GM19452 (cell line): ENCODE data around the gene NXPH4.

Experiments
- ATAC-seq: cut with Tn5 transposase; IDR thresholded peaks from one replicate; pipeline ENCODE4 v1.9.1; 2021; ENCODE audit not compliant: unreplicated experiment

Gene NXPH4

DNA sequence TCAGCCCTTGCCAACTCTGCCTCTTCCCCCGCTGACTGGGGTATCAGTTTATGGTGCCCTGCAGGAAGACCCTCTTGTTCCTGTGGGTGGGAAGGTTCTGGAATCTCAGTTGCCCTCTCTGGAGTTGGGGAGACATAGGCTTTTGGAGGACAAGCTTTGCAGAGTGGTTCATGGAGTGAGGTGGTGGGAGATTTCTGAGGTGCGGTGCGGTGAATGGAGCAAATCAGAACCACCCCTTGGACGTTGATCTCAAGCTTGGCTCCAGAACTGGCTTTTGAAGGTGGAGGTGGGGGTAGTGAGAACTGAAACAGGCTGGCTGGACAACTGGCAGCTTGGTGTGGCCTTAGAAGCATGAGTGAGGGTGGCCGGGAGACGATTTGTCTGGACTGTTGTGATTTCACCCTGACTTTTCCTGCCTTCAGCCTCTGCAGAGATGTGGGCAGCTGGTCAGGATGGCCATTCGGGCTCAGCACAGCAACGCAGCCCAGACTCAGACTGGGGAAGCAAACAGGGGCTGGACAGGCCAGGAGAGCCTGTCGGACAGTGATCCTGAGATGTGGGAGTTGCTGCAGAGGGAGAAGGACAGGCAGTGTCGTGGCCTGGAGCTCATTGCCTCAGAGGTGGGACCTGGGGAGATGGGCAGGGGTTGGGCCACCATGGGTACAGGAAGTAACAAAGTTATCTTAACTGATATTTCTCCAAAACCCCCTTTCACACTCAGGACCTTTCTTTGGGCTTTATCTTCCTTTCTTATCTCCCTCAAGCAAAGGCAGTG is 14.0 kb downstream of the NXPH4 start:
- ATAC-seq: no peak

DNA sequence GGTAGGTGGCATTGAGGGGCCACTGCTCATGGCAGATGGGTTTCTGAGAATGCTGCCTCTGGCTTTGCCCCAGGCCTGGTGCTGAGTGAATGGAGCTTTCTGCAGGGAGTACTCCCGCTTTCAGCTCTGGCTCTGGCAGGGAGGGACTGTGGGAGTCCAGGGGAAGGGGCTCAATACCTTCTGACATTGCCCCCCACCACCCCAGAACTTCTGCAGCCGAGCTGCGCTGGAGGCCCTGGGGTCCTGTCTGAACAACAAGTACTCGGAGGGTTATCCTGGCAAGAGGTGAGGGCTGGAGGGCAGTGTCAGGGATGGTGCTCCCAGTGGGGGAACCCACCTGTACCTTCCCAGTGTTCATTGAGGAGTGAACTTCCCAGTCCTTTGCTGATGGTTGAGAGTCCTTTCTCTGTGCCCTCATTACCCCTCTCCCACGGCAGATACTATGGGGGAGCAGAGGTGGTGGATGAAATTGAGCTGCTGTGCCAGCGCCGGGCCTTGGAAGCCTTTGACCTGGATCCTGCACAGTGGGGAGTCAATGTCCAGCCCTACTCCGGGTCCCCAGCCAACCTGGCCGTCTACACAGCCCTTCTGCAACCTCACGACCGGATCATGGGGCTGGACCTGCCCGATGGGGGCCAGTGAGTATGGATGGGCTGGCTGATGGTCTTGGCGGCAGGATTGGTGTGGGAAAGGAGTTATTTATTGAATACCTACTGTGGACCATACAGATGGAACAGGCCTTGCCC is 14.9 kb downstream of the NXPH4 start:
- ATAC-seq: no peak

DNA sequence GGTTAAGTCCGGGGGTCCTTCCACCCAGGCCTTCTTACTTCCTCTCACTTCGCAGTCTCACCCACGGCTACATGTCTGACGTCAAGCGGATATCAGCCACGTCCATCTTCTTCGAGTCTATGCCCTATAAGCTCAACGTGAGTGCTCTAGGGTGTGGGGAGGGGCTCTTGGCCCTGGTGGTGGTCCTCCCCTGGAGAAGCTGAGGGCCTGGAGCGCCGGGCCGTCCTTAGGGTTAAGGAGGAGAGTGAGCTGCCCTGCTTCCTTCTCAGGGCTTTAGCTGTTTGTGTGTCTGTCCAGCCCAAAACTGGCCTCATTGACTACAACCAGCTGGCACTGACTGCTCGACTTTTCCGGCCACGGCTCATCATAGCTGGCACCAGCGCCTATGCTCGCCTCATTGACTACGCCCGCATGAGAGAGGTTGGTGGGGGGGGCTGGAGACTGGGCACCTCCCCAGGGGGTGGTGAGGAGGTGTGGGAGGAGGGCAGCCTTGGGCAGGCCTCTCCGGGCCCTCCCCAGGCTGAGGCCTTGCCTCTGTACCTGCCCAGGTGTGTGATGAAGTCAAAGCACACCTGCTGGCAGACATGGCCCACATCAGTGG is 15.7 kb downstream of the NXPH4 start:
- no peak for ATAC-seq

DNA sequence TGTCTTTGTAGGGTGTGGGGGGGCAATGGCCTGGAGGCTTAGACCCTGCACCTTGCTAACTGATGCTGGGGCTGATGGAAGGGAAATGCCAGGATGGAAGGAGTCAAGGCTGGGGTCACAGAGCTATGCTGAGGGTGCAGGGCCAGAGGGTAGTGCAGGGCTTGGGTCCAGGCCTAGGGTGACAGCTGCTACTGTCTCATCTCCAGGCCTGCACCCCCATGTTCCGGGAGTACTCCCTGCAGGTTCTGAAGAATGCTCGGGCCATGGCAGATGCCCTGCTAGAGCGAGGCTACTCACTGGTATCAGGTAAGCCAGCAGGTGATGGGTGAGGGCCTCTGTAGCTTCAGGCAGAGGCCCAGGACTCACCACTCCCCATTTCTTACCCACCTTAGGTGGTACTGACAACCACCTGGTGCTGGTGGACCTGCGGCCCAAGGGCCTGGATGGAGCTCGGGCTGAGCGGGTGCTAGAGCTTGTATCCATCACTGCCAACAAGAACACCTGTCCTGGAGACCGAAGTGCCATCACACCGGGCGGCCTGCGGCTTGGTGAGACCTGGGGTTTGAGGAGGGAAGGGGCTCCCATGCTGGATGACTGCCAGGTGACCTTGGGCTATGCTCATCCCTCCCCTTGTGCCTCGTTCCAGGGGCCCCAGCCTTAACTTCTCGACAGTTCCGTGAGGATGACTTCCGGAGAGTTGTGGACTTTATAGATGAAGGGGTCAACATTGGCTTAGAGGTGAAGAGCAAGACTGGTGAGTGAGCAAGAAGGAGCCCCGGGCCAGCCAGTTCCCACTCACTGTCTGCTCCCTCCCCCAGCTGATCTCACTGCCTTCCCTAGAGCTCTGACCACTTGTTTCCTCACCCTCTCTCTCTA is 17.0 kb downstream of the NXPH4 start:
- ATAC-seq: no peak

DNA sequence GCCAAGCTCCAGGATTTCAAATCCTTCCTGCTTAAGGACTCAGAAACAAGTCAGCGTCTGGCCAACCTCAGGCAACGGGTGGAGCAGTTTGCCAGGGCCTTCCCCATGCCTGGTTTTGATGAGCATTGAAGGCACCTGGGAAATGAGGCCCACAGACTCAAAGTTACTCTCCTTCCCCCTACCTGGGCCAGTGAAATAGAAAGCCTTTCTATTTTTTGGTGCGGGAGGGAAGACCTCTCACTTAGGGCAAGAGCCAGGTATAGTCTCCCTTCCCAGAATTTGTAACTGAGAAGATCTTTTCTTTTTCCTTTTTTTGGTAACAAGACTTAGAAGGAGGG is 17.6 kb downstream of the NXPH4 start:
- no peak for ATAC-seq

DNA sequence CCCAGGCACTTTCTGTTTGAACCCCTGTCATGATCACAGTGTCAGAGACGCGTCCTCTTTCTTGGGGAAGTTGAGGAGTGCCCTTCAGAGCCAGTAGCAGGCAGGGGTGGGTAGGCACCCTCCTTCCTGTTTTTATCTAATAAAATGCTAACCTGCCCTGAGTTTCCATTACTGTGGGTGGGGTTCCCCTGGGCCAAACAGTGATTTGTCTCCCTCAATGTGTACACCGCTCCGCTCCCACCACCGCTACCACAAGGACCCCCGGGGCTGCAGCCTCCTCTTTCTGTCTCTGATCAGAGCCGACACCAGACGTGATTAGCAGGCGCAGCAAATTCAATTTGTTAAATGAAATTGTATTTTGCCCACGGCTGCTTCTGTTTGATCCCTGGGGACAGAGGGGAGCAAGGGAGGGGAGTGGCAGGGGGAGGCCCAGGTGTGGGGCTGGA is 18.0 kb downstream of the NXPH4 start:
- no peak for ATAC-seq

DNA sequence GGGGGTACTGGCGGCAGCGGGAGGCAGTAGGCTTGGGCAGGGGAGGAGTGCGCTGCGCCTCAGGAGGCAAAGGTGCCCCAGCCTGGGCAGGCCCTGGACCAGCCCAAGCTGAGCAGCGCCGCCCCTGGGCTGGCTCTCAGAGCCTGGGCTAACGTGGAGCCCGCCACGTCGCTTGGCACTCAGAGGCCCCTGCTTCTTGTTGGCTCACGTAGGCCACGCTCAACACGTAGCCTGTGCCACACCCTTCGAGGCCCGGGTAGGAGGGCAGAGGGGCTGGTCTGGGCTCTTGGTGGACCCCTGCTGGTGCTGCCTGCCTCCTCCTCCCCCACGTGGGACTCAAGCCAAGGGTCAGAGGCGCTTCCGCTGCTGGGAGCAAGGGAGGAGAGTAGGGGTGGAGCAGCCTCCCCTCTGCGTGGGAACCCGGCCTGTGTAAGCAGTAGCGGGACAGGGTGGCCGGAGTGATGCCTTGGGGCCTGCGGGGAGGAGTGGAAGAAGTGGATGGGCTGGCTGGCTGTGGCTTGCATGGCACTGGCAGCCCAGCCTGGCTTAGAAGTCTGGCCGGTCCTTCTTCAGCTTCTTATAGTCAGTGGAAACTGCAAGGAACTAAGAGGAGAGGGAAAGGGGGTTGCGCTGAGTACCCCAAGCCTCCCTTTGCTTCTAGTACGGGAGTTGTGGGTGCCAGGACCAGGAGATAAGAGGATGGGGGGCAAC is 18.6 kb downstream of the NXPH4 start:
- no peak for ATAC-seq

DNA sequence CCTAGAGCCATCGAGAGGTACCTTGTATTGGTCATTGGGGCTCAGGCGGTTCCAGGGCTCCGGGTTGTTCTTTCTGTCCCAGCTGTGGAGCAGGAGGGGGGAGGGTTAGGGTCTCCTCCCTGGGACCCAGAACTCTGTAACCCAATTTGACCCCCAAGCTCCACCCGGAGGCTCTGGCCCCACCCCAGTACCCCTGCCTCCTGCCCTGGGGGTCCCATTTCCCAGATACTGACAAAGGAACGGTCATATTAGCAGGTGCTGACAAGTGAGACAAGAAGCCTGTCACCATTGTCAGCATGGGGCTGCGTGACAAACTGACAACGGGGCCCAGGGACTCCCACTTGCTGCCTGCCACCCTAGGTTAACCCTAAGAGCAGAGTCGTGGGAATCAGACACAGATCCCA is 19.1 kb downstream of the NXPH4 start:
- no peak for ATAC-seq

DNA sequence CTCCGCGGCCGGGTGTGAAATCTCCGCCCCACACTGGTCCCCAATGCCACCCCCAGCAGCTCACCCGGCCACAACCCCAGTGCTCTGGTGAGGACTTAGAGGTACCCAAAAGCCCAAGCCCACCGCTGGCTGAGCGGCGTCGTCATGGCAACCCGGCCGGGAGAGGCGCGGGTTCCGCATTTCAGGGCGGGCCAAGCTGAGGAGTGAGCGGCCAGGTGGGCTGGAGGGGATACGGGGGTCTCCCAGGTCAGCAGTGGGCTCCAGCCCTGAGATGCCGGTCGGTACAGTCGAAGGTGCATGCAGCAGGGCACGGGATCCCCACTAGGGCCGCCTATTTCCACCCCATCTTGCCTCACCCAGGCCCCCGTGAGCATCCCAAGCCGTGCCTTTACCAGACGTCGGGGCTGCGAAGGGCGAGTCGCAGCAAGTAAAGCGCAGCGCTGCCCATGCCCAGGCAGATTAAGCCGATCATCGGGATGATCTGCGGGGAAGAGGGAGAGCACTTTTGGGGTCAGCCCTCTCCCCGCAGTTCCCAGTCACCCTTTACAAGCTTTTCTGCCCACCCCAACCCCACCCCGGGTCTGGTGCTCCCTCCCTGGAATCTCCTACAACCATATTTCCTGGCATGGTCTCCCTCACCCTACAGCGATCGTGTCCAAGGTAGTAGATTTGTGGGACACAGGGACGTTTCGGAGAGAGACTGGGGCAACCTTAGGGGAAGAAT is 19.8 kb downstream of the NXPH4 start:
- ATAC-seq: no peak

DNA sequence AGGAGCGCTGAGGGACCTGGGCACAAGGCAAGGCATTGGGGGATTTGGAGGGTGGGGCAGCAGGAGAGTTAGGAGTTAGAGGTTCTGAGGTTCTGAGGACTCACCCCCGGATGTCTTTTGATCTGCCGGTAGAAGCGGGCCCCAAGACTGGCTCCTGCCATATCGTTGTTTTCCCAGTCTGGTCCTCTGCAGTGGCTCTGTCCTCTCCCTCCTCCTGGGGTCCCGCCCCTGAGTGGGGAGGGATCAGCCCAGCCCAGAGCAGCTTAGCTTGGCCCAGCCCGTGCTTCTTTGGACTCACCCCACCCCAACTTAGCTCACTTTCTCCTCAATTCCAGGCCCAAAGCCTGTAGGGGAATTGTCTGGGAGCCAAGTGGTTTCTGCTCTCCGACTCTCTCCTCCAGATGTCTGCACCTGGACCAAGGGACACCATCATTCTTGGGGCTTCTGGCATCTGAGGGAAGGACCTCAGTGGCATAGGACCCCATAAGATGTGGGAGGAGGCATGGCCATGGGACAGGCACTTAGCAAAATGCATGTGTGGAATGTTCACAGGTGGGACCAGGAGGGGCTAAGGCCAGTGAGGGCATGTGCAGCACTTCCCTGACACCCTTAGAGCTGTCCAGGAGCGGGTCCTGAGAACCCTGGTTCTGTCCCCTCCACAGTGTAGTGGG is 20.5 kb downstream of the NXPH4 start:
- no peak for ATAC-seq

DNA sequence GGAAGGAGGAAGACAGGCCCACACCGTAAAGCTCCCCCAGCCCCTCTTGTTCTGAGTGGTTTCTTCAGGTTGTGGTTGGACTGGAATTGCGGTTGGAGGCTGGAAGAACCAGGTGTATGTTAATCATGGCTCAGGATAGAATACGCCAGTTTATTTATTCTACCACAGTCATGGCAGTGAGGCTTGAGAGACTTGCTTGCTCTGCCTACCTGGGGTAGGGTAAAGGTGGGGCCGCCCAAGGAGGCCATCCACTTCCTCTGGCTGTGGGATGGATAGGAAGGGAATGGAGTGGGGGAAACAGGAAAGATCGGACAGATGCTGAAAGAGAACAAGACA is 21.0 kb downstream of the NXPH4 start:
- ATAC-seq: no peak

DNA sequence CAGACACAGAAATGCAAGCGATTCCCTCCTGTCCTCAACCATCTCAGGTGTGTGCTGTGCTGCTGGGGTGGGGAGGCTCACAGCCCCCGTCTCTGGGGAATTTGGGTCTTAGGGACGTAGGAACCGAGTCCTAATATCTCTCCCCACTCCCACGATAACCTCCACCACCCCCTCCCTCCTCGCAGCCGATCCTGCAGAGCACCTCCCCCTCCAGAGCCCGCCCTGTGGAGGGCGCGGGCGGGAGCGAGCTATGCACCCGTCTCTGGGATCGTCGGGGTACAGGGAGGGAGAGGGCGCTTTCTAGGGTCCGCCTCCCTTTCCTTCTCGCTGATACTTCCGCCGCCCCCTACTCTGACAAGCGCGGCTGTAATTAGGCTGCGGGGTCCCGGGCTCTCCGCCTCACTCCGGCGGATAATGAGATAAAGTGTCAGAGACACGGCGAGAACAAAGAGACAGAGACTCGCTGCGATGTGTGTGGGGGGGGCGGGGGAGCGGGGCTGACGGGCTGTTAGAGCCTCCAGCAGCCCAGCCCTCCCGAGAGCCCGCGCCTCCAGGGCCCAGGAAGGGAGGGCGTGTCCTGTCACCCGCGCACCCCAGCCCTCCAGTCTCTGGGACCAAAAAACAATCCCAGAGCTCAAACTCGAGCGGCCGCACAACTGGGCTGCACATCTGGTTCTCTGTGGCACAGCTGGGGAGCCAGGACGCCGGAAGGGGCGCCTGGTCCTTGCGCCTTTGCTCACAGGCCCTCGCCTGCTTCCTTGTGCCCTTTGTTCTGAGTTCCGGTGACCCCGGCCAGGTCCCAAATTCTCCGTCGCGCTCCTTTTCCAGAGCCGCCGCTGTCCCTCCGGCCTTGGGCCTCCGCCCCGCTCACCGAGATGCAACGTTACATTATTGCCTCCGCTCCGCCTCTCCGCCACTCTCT is 21.6 kb downstream of the NXPH4 start:
- ATAC-seq: no peak

DNA sequence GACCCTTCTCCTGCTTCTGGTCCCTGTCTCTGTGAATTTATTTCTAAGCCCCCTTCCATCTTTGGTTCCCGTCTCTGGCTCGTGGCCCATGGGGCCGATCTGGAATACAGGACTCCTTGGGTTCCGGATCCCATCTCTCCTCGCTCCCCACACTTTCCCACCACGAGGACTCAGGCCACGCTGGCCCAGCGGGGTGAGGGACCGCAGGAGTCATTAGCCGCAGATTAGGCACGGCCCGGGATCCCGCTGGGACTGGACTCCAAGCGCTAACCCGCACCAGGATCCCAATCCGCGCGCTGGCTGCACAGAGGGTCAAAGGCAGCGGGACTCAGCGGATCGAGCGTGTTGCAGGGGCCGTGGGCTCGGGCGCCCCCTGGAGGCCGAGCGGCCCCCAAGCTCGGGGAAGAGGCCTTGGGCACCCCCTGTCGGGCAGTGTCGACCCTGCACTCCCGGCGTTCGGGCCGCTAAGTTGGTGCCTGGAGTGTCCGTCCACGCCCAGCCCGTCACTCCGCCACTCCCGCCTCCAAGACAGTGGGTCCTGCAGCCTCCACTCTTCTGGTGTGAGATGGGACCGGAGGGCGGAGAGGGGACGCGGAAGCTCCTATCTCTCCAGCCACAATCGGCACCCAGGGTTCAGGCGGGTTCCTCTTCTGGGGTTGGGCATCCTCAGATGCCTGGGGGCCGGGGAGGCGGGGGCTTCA is 22.4 kb downstream of the NXPH4 start:
- ATAC-seq: peak; percentile 57

DNA sequence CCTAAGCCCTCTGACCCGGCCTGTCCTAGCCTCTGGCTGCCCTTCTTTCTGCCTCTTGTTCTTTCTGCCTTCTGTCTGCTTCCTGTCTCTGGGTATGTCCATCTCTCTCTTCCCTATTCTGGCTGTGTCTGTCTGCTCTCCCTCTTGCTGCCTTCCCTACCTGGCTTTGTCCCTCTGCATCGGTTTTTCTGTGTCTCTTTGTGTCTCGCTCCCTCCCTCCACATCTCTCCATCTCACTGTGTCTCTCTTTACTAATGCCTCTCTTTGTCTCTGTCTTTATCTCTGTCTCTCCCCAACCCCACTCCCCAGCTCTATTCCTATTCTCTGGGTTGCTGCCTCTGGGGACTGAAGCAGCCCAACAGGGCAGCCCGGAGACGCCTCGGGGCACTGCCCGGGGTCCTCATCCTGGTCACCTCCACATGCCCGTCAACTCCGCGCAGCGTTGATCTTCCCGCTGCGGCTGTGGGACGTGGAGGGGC is 23.0 kb downstream of the NXPH4 start:
- no peak for ATAC-seq

DNA sequence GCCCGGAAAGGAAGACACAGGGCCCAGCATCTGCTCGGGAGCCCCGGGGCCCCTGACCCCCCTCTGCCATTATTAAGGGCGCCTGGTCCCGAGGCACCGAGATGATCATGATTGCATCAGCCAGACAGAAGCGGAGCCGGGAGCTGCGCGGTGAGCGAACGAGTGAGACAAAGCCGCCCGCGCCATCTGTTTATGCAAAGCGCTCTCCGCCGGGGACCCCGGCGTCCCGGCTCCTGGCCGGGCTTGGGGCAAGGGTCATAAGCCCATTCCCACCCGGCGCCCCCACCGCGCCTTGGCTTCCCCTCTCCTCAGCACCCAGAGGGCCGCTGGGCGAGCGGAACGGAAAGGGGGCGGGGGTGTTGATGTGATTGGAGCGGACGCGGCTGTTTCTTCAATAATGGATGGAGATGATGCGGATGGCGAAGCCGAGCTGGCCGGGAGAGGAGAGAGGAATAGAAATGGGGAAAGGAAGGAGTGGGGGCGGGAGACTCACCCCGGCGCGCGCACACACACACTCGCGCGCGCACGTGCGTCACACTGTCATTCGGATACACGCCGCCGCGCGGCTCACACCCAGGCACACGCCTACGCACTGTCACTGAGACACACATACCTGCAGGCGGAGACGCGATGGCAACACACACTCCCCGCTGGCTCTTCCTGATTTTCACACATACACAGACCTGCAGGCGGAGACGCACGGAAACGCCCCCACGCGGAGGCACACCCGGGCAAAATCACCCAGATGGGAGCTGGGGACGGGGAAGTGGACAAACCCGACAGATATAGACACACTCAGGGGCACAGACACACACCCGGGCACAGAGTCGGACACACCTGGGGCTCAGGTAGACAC is 23.7 kb downstream of the NXPH4 start:
- ATAC-seq: no peak

DNA sequence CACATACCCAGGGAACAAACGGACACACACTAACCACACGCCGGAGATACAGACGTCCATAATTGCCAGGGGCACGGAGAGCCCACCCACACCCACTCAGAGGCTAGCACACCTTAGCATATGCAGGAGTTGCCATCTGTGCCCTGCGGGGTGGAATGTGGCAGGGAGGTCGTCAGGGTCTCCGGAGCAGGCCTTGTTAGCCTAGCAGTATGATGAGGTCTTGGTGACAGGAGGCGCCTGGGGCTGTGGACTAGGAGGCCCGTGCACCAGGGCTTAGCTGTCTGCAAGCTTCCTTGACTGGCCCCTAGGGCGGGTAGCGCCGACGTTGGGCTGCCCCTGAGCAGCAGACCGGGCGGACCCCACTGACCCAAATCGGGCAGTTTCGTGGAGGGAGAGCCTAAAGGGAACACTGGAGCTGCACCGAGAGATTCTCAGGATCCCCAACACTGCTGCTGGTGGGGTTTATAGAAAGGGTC is 24.4 kb downstream of the NXPH4 start:
- no peak for ATAC-seq
